Sigmoid colon (tissue), 7 donors: ENCODE data around the gene SLC9A7. TPM values are rescaled to one million over a fixed set of nuclear protein-coding genes. Genes with fewer than 3 reads are reported as not detected.
"Not testable (repeated sequence)": the region's sequence is repeated elsewhere in the genome, so short reads cannot be mapped to it uniquely, and the experiment has no call there.

Experiments used
- DNase-seq: peaks from one replicate; pipeline ENCODE4 v3.0.0-alpha.2; 2019
- H3K27ac ChIP-seq, 4 donors: fragments of 200-600 bp; sonication (generic); one replicate each; pipeline ENCODE4 v1.5.1; 2016 to 2019; ENCODE audit warnings: mild to moderate bottlenecking in 1 of 4
- H3K27me3 ChIP-seq, 3 donors: fragments of 200-600 bp; sonication (generic); one replicate each; pipeline ENCODE4 v1.5.1; 2019; ENCODE audit warnings: mild to moderate bottlenecking in 1 of 3
- H3K36me3 ChIP-seq, 4 donors: fragments of 200-600 bp; sonication (generic); one replicate each; pipeline ENCODE4 v1.5.1; 2016 to 2019
- H3K4me1 ChIP-seq, 4 donors: fragments of 200-600 bp; sonication (generic); one replicate each; pipeline ENCODE4 v1.5.1; 2017 to 2019
- H3K4me3 ChIP-seq, 4 donors: fragments of 200-600 bp; sonication (generic); one replicate each; pipeline ENCODE4 v1.5.1; 2017 to 2019; ENCODE audit warnings: mild to moderate bottlenecking in 2 of 4, moderate library complexity in 1 of 4
- H3K9me3 ChIP-seq, 4 donors: fragments of 200-600 bp in 3 of 4; sonication (generic) in 3 of 4; one replicate each; pipeline versions ENCODE4 v1.5.1 to v1.6.1; 2013 to 2019
- EP300 ChIP-seq, 4 donors: sonication (generic); formaldehyde crosslinking; IDR thresholded peaks; one replicate each; pipeline ENCODE4 v1.6.1; 2017; ENCODE audit warnings: antibody characterized with exemption in 4 of 4
- POLR2A ChIP-seq, 2 donors: fragments of 450-650 bp; IDR thresholded peaks; one replicate each; pipeline ENCODE4 v1.6.1; 2016; ENCODE audit warnings: antibody characterized with exemption in 2 of 2, mild to moderate bottlenecking in 2 of 2, moderate library complexity in 2 of 2
- POLR2AphosphoS5 ChIP-seq, 4 donors: sonication (generic); formaldehyde crosslinking; IDR thresholded peaks; one replicate each; pipeline ENCODE4 v1.6.1; 2017; ENCODE audit warnings: antibody characterized with exemption in 4 of 4
- WGBS, 2 donors: extraction: QIAGEN DNeasy Blood & Tissue Kit; methylation state at CpG; one replicate each; pipeline ENCODE4 v1.1.7; 2013; 5-methylcytosine and 5-hydroxymethylcytosine counted together
- intact Hi-C: fragments of 100-400 bp; cut with DNase I; formaldehyde crosslinking; loops from one replicate; pipeline ENCODE4 v1.15.1; 2023
- polyA plus RNA-seq, 3 donors: library from polyadenylated mRNA; stranded (reverse); fragments of 200-250 nt; gene quantifications; one replicate each; pipeline ENCODE4 v1.2.3, GENCODE V29; 2013
- total RNA-seq, 4 donors: library from RNA; depleted of rRNA; stranded (reverse); fragments of >200 nt; gene quantifications; one replicate each; pipeline ENCODE4 v1.1.0, GENCODE V29; 2016
- TF ChIP-seq, protein P1 (sequence below), 4 experiments: fragments of 450-650 bp in 3 of 4; fragments of 200-600 bp in 1 of 4; IDR thresholded peaks; one replicate each; pipeline ENCODE4 v1.5.1; 2016 to 2019; ENCODE audit warnings: antibody characterized with exemption in 4 of 4, mild to moderate bottlenecking in 3 of 4, moderate library complexity in 2 of 4
- donor health status: healthy with polysubstance abuse.
- donor health status: Bipolar disorder and iron deficiency.
- donor health status: healthy.

The SLC9A7 gene
- total and polyA plus RNA-seq, 7 donors, result under 0.01 to 8.8 (median 2.9) TPM

GRCh38 chrX:46730765-46731164 lies 28.2 kb downstream of the SLC9A7 start:
- Histone ChIP-seq H3K27me3 (no peaks in the 10 kb centered on the region), H3K4me1 (no peaks in the 10 kb centered on the region), H3K9me3 (no peaks in the 10 kb centered on the region), H3K4me3 (no peak overlapping the region), H3K27ac (no peak overlapping the region), H3K36me3 (no peaks in the 10 kb centered on the region)
- 24 to 65% methylated on average over 1 of the region's 1 CpG for WGBS, 2 donors
- DNase-seq, result no peak
- intact Hi-C loops, result no loop called here
- TF ChIP-seq POLR2A (IDR thresholded peaks at IDR 0.05), result no peak
- TF ChIP-seq POLR2AphosphoS5 (IDR thresholded peaks at IDR 0.05), result no peak
- TF ChIP-seq EP300 (IDR thresholded peaks at IDR 0.05), result no peak
- TF ChIP-seq, protein P1, sequence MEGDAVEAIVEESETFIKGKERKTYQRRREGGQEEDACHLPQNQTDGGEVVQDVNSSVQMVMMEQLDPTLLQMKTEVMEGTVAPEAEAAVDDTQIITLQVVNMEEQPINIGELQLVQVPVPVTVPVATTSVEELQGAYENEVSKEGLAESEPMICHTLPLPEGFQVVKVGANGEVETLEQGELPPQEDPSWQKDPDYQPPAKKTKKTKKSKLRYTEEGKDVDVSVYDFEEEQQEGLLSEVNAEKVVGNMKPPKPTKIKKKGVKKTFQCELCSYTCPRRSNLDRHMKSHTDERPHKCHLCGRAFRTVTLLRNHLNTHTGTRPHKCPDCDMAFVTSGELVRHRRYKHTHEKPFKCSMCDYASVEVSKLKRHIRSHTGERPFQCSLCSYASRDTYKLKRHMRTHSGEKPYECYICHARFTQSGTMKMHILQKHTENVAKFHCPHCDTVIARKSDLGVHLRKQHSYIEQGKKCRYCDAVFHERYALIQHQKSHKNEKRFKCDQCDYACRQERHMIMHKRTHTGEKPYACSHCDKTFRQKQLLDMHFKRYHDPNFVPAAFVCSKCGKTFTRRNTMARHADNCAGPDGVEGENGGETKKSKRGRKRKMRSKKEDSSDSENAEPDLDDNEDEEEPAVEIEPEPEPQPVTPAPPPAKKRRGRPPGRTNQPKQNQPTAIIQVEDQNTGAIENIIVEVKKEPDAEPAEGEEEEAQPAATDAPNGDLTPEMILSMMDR (IDR thresholded peaks at IDR 0.05), result no peak

GRCh38 chrX:46727441-46727840 lies 31.5 kb downstream of the SLC9A7 start:
- no peaks in the 10 kb centered on the region for H3K4me1 ChIP-seq
- H3K4me3 ChIP-seq, result no peak overlapping the region
- WGBS, 2 donors, result 84 to 85% methylated on average over 5 of the region's 5 CpGs
- H3K36me3 ChIP-seq, result no peaks in the 10 kb centered on the region
- no peak overlapping the region for H3K27ac ChIP-seq
- TF ChIP-seq POLR2A (IDR thresholded peaks at IDR 0.05) (no peak), POLR2AphosphoS5 (IDR thresholded peaks at IDR 0.05) (no peak), EP300 (IDR thresholded peaks at IDR 0.05) (no peak)
- TF ChIP-seq, protein P1 (IDR thresholded peaks at IDR 0.05), result no peak
- intact Hi-C loops, result no loop called here
- no peak for DNase-seq
- H3K9me3 ChIP-seq, result no peaks in the 10 kb centered on the region
- H3K27me3 ChIP-seq, result no peaks in the 10 kb centered on the region

- H3K27me3 ChIP-seq, result not testable (repeated sequence)
These were observed 35.4 kb downstream of the SLC9A7 start for GRCh38 chrX:46723569-46723927.

DNA sequence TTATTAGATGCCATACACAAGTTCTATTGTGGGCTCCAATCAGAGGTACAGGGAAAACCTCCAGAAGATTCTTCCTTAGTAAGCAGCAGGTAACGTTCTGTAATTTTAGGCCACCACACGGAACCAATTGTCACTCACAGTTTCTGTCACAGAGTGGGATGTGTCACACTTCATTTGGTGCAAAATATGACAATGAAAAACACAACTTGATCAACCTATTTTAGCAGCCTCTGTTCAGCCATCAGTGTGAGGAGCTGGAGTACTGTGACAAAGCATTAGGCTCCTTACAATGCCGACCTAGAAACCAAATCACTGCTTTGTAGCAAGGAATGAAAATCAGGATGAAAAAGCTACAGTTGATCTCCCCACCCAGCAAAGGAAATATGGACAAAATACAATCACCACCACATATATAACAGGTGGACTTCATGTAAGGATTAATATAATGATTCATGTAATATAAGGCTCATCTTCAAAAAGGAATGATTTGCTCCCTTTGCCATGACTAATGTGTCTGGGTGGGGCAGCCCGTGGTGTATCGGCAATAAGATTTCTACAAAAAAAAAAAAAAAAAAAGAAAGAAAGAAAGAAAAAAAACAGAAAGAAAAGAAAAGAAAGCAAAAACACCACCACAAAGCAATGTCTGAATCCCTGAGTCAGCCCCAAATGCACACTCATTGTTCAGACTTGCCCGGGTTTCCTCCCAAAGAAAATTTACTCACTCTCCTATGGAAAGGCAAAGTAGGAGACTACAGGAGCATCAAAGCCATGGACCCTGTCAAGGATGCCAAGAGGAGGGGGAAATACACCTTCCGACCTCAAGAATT lies 36.0 kb downstream of the SLC9A7 start:
- Histone ChIP-seq H3K27me3 (no peaks in the 10 kb centered on the region), H3K4me3 (no peak overlapping the region), H3K27ac (no peak overlapping the region), H3K9me3 (no peaks in the 10 kb centered on the region), H3K4me1 (no peaks in the 10 kb centered on the region), H3K36me3 (no peaks in the 10 kb centered on the region)
- WGBS, 2 donors, result 80 to 90% methylated on average over 7 of the region's 7 CpGs
- no peak for DNase-seq
- intact Hi-C loops, result no loop called here
- TF ChIP-seq EP300 (IDR thresholded peaks at IDR 0.05), result no peak
- TF ChIP-seq POLR2AphosphoS5 (IDR thresholded peaks at IDR 0.05), result no peak
- TF ChIP-seq POLR2A (IDR thresholded peaks at IDR 0.05), result no peak
- TF ChIP-seq, protein P1 (IDR thresholded peaks at IDR 0.05), result no peak

More at GRCh38 chrX:46723569-46723927, 35.4 kb downstream of the SLC9A7 start:
- H3K4me1 ChIP-seq, DNase-seq, H3K36me3 ChIP-seq, H3K9me3 ChIP-seq, H3K4me3 ChIP-seq, intact Hi-C loops, H3K27ac ChIP-seq: not testable (repeated sequence)
- 85 to 86% methylated on average over 3 of the region's 3 CpGs for WGBS, 2 donors

GRCh38 chrX:46716796-46717195 lies 42.1 kb downstream of the SLC9A7 start:
- WGBS, 2 donors, result 78 to 86% methylated on average over 3 of the region's 3 CpGs
- Histone ChIP-seq H3K4me3 (no peak overlapping the region), H3K36me3 (no peaks in the 10 kb centered on the region), H3K9me3 (no peaks in the 10 kb centered on the region), H3K27me3 (no peaks in the 10 kb centered on the region), H3K27ac (no peak overlapping the region), H3K4me1 (no peaks in the 10 kb centered on the region)
- intact Hi-C loops, result no loop called here
- TF ChIP-seq, protein P1 (IDR thresholded peaks at IDR 0.05), result no peak
- TF ChIP-seq POLR2AphosphoS5 (IDR thresholded peaks at IDR 0.05), result no peak
- no peak for DNase-seq
